Measurements from ENCODE around the gene TBC1D5.

DNA sequence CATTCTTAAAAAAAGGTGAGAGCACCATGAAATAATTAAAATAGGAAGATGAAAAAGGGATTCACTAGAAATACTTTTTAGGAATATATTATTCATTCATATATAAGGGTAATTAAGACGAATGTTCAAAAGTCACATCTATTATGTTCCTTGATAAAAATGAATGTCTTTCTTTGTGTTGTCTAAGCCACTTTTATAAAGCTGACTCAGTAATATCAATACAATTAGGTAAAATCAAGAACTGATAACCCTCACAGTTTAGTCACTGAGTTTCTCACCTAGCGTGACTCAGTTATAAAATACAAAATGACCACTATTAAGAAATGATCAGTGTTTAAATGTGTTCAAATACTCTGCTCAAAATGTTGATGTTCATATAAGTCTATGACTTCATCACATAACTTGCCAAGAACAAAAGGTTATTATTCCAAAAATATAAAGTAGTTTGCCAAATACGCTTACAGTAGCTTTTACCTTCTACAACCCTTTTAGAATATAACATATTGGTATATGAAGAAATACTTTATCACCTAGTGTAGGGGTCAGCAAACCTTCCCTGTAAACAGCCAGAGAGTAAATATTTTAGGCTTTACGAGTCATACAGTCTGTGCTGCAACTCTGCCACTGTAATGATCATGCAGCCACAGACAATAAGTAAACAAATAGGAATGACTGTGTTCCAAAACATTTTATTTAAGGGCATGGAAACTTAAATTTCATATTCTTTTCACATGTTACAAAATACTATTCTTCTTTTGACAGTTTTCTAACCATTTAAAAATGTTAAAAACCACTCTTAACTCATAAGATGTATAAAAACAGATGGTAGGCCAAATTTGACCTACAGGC lies 369.8 kb downstream of the TBC1D5 start:
- TF ChIP-seq, protein P1, sequence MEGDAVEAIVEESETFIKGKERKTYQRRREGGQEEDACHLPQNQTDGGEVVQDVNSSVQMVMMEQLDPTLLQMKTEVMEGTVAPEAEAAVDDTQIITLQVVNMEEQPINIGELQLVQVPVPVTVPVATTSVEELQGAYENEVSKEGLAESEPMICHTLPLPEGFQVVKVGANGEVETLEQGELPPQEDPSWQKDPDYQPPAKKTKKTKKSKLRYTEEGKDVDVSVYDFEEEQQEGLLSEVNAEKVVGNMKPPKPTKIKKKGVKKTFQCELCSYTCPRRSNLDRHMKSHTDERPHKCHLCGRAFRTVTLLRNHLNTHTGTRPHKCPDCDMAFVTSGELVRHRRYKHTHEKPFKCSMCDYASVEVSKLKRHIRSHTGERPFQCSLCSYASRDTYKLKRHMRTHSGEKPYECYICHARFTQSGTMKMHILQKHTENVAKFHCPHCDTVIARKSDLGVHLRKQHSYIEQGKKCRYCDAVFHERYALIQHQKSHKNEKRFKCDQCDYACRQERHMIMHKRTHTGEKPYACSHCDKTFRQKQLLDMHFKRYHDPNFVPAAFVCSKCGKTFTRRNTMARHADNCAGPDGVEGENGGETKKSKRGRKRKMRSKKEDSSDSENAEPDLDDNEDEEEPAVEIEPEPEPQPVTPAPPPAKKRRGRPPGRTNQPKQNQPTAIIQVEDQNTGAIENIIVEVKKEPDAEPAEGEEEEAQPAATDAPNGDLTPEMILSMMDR (conservative IDR thresholded peaks at IDR 0.05 in 1 of 2, IDR thresholded peaks at IDR 0.05 in 1 of 2; ENCODE audit: extremely low read depth in 1 of 2, insufficient read depth in 1 of 2, low read depth in 1 of 2, low read length in 2 of 2), result no peak
- no peak for TF ChIP-seq EZH2 (IDR thresholded peaks at IDR 0.05; ENCODE audit: borderline replicate concordance, low read length)

All from mammary epithelial cell (primary cell).